Measurements from ENCODE around the gene PTPRT.

Gene PTPRT

DNA sequence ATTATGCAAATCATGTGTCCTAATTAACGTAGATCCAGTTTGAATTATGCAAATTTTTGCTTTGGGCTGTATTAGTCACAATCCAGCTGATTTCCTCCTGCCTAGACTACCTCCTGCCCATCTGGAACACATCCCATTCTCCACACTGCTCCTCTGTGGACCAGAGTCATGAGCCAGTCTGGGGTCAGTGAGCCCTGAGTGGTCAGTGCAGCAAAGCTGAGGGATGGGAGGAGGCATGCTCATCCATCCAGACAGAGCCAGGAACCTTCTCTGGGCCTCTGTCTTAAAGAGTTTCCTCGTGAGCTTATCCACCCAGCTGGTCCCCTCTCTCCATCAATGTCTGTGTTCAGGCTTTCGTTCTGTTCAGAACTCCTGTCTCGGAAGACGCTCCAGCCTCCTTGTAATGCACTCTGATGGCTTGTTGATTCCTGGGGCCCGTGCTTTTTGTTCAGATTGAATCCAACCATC lies 747.8 kb downstream of the PTPRT start:
- DNase-seq = no peak

DNA sequence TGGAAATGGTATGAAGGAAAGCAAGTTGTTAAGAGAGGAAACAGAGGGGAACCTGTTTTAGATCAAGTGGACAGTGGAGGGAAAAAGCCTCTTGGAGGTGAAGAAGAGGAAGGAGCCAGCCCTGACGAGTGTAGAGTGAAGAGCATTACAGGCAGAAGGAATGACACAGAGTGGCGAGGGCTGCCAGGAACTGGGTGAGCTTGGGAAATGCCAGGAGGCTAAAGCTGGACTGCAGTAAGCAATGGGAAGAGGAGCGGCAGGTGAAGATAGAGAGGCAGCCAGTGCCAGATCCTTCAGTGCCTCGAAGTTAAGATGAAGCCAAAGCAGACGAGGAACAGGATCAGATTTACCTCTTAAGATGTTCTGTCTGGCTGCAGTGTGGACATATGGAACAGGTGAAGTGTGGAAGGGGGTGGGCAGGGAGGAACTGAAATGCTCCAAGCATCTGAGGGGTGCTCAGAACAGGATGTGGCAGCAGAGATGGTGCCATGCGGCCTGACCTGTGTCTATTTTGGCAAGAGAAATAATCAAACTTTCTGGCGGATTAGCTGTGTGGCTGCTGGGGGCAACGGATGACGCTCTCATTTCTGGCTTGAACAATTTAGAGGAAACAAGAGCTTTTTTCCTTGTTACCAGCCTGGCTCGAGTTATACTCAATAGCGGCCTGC lies 748.4 kb downstream of the PTPRT start:
- no peak for DNase-seq

DNA sequence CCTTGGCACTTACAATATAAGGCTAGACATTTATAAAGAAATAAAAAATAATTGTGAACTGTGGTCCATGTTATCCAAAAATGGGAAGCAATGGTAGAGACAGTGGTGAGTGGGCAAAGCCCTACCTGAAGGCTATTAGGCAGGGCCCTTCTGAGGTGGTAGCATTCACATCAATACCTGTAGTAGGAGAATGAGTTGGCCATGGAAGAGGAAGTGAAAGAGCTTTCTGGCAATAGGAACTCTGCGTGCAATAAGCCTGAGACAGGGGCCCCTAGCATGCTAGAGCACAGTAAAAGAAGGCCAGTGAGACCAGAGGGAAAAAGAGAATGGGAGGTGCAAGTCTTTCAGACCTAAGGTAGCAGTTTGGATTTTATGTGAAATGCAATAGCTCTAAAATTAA lies 754.5 kb downstream of the PTPRT start:
- DNase-seq = no peak

DNA sequence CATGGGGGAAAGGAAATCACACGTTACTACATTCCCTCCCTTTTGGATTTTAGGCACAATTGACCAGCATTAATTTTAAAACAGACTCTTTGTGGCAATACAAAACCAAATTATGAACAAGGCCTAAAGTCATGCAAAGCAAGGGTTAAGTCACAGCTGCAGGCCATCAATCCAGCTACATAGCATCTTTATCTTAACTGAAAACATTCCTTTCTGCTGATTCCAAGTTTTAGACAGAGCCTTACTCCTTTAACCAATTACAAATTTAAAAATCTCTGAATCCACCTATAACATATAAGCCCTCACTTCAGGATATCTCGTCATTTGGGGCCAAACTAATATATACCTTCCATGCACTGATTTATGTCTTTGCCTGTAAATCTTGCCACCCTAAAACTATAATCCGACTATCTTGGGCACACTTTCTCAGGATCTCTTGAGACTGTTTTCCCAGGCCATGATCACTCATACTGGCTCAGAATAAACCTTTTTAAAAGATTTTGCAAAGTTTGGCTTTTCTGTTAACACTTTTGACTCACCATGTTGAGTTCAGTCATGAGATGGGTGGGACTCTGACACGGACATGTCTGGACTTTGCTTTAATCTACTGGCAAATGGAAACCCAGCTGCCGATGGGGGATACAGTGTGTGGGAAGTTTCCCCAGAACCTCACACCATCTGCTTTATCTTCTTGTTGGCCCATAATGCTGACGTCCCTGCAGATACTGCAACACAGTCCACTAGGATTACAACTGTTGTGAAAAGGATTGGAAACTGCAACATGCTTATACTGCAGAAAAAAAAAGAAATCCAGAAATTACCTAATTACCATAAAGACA lies 757.0 kb downstream of the PTPRT start:
- no peak for DNase-seq

DNA sequence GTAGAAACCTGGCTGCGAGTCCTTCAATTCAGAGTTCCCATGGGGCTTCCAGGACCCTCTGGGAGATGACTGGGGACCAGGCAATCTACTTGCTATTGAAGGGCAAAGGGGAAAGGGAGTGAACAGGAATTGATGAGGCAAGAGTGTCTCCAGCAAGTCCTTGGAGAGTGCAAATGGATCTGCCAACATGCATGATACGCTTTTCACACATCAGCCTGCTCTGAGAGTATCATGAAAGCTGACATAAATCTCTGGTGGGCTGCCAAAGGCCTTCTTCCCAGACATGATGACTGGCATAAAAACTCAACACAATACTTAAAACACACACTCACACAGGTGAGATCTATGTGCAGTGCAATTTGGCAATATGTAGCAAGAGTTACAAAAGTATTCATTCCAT lies 759.1 kb downstream of the PTPRT start:
- no peak for DNase-seq

DNA sequence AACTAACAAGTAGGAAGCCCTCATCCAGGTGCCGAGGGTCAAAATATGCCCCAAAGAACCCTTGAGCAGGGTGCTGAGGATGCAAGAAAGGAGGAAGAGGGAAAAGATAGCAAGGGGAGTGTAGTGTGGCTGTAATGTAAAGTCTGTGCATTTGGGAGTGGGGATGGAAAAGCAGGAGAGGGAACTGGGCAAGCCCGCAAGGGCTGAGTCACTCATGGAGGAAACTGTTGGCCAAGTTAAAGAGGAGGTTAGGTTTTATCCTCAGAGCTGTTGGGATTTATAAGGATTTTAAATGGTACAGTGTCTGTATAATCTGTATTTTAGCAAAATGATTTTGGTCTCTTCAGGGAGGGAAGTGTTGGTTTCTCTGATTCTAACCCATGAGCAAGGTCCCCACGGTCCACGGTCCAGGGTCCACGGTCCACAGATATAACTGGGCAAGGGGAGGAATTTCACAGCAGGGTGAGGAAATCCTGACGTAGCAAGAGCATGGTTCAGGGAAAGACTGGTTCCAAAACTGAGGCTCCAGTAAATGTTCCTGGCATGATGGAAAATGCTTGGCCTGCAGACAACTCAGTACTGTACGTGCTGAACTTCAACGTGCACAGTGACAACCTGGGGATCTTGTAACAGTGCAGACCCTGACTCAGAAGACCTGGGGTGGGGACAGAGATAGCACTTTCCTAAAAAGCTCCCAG lies 759.8 kb downstream of the PTPRT start:
- no peak for DNase-seq

DNA sequence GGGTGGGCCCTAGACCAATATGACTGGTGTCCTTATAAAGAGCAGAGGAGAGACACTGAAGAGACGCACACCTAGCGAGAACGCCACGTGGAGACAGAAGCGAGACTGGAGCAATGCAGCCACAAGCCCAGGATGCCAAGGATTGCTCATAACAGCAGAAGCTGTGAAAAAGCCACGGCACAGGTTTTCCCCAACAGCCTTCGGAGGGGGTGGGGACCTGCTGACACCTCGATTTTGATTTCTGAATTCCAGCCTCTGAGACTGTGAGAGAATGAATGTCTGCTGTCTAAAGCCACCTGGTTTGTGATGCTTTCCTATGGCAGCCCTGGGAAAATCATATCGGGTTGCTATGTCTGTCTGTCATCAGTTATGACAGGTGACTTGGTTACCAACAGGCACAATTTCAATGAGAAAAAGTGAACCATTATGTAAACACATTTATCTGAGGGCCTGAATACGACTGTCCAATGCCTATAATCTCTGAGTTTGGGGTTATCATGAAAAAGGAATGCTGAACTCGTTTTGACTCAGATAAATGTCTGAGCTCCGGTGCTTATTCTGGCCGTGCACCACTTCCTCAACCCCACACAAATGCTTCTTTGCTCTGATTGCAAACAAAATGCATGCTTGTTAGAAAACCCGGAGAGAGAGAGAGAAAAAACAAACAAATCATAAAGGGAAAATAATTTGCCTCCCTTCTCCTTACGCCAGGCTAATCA lies 769.7 kb downstream of the PTPRT start:
- DNase-seq = no peak

DNA sequence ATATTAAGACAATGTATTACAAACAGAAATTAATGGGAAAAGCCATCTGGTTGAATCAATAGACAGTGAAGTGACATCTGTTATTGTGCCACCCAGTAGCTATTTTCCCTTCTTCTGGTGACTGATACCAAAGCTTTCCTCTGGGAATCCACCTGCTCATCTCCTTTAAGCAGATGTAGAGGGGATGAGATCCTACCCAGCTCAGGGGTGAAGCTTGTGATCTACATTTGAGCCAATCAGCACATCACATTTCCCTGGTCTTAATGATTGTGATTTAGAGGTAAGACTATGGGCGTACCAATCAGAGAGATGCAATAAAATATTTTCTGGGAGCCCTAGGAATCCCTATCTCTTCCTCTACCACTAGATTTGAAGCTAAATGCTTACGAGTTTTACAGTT lies 782.9 kb downstream of the PTPRT start:
- DNase-seq = no peak

DNA sequence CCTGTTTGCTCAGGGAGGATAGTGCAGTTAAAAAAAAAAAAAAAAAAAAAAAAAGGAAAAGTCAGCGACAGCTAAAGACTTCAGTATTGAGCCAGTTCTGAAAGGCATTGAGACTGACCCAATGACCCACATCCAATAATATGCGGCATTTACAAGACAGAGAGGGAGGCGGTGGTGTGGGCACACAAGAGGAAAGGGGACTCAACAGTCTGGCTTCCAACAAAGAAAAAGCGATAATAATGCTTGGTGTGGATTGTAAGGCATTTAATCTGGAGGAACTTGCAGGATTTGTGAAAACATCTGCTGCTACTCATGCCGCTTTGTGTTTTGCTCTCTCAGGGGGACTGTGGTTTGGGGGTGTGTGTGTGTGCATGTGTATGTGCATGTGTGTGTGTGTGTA lies 787.3 kb downstream of the PTPRT start:
- no peak for DNase-seq

DNA sequence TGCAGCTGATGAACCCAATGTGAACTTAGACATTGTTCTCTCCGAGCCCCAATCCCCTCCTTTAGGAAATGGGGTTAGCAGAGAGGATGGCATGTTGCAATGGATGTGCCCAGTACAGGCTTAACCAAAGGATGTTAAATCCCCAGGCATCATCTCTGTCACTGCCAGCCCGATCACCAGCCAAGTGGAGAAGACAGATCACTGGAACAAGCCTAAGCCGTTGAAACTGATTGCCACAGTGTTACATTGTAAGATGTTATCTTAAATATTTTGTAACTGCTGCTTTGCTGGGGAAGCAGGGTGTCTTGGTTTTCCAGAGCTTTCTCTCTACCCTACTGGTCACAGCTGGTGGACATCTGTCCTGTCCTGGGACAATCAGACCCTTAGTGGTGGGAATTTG lies 788.1 kb downstream of the PTPRT start:
- DNase-seq = no peak

DNA sequence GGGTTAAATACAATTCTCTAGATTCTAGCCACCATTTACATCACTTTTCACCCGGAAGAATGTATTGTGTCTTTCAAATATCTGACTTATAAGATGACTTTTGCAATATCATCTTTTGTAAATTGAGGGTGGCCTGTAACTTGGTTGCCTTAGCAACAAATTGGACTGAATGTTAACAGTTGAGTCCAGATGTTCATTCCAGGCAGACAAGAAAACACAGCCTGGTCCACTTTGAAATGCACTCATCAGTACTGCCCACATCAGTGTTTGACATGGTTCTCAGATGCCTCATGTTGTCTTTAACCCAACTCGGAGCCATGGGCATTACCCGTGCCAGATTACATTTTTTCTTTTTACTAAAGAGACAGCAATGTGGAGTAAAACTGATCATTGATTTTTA lies 789.9 kb downstream of the PTPRT start:
- DNase-seq = no peak

DNA sequence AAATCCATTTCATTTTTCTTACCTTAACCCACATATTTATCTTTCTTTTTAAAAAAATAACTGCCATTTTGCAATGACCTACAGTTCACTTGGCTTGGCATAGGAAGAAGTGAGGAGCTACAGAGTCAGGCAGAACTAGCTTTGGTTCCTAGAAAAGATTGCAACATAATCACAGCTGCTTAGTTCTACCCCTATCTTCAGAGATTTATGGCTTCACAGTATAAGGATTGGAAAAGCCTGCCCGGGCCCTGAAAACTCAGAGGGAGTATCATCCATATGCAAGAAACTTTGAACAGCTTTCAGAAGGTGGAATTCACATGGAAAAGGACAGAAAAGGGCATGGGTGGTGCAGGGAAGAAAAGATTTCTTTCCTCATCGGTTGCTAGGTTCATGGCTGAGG lies 797.3 kb downstream of the PTPRT start:
- DNase-seq = no peak

DNA sequence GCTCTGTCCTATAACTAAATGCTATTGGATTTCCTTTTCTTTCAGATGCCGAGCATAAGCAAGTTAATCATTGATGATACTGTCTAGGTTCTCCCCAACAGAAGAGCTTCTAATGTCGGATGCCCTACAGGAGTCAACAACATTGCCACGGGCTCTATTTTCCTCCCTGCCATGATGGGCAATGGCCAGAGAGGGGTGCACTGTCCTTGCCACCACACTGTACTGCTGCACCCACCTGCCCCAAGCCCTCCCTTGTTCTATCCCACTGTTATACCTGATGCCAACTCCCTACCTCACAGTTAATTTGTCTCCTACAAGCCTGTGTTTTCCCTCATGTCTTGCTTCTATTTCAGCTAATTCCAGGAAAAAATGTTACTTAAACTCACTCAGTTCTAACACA lies 797.9 kb downstream of the PTPRT start:
- no peak for DNase-seq

DNA sequence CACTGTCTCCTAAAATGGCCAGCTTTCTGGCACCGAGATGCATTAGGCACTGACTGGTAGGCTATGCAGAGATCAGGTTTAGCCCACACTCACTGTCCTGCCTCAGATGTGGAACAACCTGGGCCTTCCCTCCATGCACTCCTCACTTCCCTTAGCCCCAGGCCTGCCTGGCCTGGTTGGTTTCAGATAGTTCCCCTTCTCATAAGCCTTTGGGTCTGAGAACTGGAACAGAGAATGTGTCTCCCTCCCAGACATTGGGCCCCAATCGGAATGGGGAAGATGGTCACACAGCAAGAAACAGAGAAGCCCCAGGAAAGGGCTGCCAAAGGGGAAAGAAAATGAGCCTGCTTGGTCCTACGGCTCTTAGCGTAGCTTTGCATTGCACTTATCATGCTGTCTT lies 809.4 kb downstream of the PTPRT start:
- no peak for DNase-seq

DNA sequence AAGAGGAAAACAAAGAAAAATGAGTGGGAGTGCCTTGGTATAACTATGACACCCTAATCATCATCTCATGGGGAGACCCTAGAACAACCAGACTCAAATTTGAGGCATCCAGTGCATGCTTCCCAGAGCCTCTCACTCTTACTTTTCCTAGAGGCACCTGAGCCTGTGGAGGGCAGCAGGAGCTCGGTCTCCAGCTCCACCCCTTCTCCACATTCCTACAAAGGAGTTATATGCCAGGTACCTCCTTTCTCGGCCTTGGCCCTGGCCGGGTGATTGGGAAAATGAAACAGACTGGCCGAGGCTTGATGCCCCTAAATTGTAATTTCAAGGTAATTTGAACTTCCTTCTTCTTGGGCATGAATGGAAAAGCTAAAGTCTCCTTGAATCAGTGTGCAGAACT lies 810.3 kb downstream of the PTPRT start:
- DNase-seq = no peak

DNA sequence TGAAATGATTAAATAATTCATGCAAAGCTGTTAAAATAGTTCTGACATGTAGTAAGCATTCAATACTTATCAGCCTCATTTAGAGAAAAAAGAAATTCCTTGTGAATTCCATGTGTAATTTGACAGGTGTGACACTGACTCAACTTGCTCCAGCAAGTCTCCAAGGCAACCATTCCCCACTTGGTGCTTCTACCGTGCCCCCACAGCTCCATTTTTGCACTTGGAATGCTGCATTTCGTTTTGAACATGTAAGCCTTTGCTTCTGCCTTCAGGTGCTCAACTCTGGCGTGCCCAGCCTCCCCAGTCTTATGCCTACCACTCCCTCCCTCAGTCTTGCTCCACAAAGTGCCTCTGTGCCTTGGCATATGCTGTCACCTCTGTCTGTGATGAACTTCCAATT lies 810.9 kb downstream of the PTPRT start:
- DNase-seq = no peak

DNA sequence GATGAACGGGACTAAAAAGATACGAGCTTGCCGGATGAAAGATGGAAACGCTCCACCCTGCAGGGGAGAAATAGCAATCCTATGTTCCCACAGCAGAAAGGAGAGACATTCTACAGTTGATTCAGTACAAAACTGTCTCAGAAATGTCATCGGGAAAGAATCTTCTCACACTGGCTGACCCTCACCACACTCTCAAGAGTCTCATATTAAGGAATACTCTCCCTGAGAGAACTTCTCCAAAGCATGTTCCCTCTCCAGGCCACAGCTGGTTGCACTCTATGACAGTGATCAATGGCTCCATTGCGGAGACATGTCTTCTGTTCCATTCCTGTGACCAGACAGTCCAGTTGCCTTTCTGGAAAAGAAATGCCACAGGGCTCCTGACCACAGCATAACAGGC lies 813.6 kb downstream of the PTPRT start:
- DNase-seq = no peak

DNA sequence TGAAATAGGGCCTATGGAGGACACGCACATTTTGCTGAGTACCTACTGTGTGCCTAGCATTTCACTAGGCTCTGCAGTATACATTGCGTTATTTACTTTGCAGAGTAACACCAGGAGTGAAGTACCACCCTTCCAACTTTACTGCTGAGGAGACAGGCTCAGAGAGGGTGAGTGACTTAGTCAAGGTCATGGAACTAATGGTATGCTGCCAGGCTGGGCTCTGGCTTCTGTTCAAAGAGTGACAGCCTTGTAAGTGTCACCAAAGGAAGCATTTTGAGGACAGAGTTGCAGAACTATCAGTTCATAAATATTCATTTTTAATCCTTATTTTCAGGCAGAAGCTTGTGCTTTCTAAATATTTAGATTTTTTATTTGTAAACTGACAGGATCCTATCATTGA lies 816.7 kb downstream of the PTPRT start:
- DNase-seq = no peak

DNA sequence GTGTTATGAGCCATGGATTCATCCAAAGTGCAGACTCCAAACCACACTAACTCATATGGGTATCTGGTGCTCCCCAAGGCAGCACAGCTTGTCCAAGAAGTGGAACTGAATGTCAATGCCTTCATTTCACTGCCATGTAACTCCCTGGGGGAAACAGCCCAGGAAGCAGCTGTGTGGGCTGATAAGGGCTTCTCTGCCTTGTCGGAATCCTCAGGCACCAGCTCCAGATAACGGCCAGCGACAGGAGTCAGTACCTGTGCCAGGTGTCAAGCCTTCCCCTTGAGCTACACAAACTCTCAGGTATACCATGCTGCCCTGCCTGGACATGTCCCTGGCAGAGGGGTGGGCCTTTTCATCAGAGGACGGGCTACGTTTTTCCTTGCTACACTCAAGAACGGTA lies 819.6 kb downstream of the PTPRT start:
- no peak for DNase-seq

DNA sequence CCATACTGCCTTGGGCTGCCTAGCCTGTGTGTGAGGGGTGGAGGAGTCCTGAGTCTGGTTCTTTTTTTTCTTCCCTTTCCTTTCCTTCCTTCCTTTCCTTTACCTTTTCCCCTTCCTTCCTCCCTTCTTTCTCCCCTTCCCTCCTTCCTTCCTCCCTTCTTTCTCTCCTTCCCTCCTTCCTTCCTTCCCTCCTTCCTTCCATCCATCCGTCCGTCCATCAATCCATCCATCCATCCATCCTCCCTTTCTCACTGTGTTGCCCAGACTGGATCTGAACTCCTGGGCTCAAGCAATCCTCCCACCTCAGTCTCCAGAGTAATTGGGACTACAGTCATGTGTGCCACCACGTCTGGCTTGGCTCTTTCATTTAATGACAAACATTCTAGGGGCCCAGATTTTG lies 820.8 kb downstream of the PTPRT start:
- DNase-seq = no peak

DNA sequence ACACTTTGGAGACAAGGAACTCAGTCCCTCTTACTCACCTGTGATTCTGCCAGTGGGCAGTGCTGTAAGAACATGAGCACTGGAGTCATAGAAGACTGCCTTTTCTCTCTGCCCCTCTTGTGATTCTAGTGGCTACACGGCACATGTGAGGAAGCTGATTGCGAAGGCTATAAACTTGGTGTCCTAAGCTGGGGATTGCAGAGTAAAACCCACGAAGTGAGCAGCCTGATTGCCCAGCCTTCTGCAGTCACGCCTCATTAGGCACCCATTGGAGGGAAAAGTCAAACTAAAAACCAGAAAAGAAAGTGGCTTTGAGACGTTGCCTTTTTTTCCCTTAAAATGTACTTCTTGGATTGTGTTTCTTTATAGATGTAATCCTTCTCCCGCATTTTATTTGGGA lies 823.1 kb downstream of the PTPRT start:
- DNase-seq = no peak

DNA sequence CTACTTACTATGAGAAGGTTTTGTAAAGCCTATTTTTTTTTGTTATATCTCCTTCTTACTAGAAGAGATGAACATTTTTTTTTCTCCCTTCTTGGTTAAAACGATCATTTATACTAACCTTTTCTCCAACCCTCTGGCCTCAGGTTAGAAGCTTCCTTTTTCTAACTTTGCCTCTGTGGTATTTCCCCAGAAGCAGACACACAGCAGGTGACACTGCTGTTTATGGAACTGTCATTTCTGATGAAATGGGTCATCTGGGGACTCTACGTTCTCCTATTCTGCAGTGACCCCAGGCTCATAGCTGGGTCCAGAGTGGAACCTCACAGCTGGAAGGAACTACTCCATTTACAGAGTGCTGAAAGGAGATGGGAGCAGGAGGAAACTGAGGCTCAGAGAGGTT lies 825.3 kb downstream of the PTPRT start:
- no peak for DNase-seq

DNA sequence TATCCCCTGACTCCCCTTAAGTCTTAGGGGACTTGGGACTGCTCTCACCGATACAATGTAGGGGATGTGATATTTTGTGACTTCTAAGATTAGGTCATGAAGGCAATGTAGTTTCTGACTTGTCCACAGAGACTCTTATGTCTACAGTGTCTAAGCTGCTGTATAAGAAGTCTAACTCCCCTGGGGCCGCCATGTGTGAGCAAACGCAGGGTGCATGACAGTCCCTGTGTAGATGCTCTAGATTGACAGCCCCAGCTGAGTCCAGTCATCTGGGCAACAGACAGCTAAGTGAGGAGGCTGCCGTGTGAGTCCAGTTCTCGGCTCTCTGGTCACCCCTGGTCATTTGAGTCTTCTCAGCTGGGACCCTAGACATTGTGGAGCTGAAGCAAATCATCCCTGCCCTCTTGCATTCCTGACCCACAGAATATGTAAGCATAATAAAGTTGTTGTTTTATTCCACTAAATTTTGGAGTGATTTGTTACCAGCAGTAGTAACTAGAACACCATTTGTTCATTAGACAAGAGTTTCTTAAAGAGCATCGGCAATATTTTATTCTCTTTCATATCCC lies 828.2 kb downstream of the PTPRT start:
- no peak for DNase-seq
